SK-N-SH (cell line): ENCODE data around the gene STON2. TPM values are rescaled to one million over a fixed set of nuclear protein-coding genes. Genes with fewer than 3 reads are reported as not detected.

Experiments used
- CTCF ChIA-PET: fragments of 300-600, 350-600 bp; formaldehyde crosslinking; extraction: SDS; loops from one replicate; lab custom pipeline; 2021; lab: Yijun Ruan, JAX
- POLR2A ChIA-PET: fragments of 350-600 bp; sonication (Branson Sonifier 250); formaldehyde crosslinking; extraction: SDS; loops from one replicate; lab custom pipeline; 2020; ENCODE audit warnings: antibody characterized with exemption, inconsistent platforms; lab: Yijun Ruan, JAX
- DNase-seq: peaks from one replicate; pipeline ENCODE4 v3.0.0; 2012
- H2AFZ ChIP-seq: fragments of 200-600 bp; sonication (generic); 2 replicates; pipeline ENCODE4 v1.8.1; 2016; ENCODE audit warnings: antibody characterized with exemption, mild to moderate bottlenecking, low read depth
- H3F3A ChIP-seq: fragments of 200-600 bp; sonication (generic); replicated peaks from 2 replicates; pipeline ENCODE3; 2016; ENCODE audit warnings: antibody characterized with exemption, mild to moderate bottlenecking; ENCODE audit not compliant: insufficient read depth
- H3K27ac ChIP-seq, 2 experiments: fragments of 200-500 bp in 1 of 2; fragments of 200-600 bp in 1 of 2; sonication (Bioruptor generic) in 1 of 2; sonication (generic), shearing (Covaris generic) in 1 of 2; 2 replicates each; pipeline versions ENCODE4 v1.5.1 to v1.6.1; 2014 to 2016; ENCODE audit warnings: low read depth in 2 of 2, inconsistent platforms in 1 of 2, low read length in 1 of 2, mild to moderate bottlenecking in 1 of 2, mixed read lengths in 1 of 2
- H3K27me3 ChIP-seq: fragments of 200-600 bp; sonication (generic), shearing (Covaris generic); 2 replicates; pipeline ENCODE4 v1.6.1; 2016; ENCODE audit warnings: mixed run types; ENCODE audit not compliant: insufficient read depth
- H3K36me3 ChIP-seq, 2 experiments: fragments of 200-500 bp in 1 of 2; fragments of 200-600 bp in 1 of 2; sonication (Bioruptor generic) in 1 of 2; sonication (generic) in 1 of 2; replicated peaks in 1 of 2; 2 replicates each; pipeline versions ENCODE3 to v1.5.1; 2014 to 2016; ENCODE audit warnings: low read length in 1 of 2, mild to moderate bottlenecking in 1 of 2; ENCODE audit not compliant: insufficient read depth in 2 of 2, control insufficient read depth in 1 of 2
- H3K4me1 ChIP-seq, 2 experiments: fragments of 200-500 bp in 1 of 2; fragments of 200-600 bp in 1 of 2; sonication (Bioruptor generic) in 1 of 2; sonication (generic), shearing (Covaris generic) in 1 of 2; 2 replicates each; pipeline versions ENCODE4 v1.5.1 to v1.6.1; 2014 to 2016; ENCODE audit warnings: low read depth in 1 of 2, low read length in 1 of 2, mixed run types in 1 of 2; ENCODE audit not compliant: insufficient read depth in 2 of 2, control insufficient read depth in 1 of 2
- H3K4me2 ChIP-seq: fragments of 200-600 bp; sonication (generic), shearing (Covaris generic); 2 replicates; pipeline ENCODE4 v1.6.1; 2017; ENCODE audit warnings: mixed run types
- H3K4me3 ChIP-seq, 2 experiments: fragments of 200-500 bp in 1 of 2; fragments of 200-600 bp in 1 of 2; sonication (Bioruptor generic) in 1 of 2; sonication (generic), shearing (Covaris generic) in 1 of 2; 2 replicates each; pipeline versions ENCODE4 v1.5.1 to v1.8.1; 2014 to 2016; ENCODE audit warnings: low read depth in 2 of 2, inconsistent platforms in 1 of 2, low read length in 1 of 2, mild to moderate bottlenecking in 1 of 2, mixed read lengths in 1 of 2, moderate library complexity in 1 of 2
- H3K79me2 ChIP-seq: fragments of 200-600 bp; sonication (generic); 2 replicates; pipeline ENCODE4 v1.8.1; 2017; ENCODE audit warnings: mild to moderate bottlenecking; ENCODE audit not compliant: insufficient read depth
- H3K9ac ChIP-seq: fragments of 200-600 bp; sonication (generic); 2 replicates; pipeline ENCODE4 v1.6.1; 2017; ENCODE audit warnings: mixed run types
- H3K9me2 ChIP-seq: fragments of 200-600 bp; sonication (generic); 2 replicates; pipeline ENCODE4 v1.6.1; 2017; ENCODE audit warnings: mixed run types
- H3K9me3 ChIP-seq: fragments of 200-600 bp; sonication (generic); 2 replicates; pipeline ENCODE4 v1.6.1; 2017; ENCODE audit warnings: mixed run types, mild to moderate bottlenecking, moderate library complexity
- H4K20me1 ChIP-seq: fragments of 200-600 bp; sonication (generic); 2 replicates; pipeline ENCODE4 v1.6.1; 2017; ENCODE audit warnings: mild to moderate bottlenecking, mixed run types; ENCODE audit not compliant: insufficient read depth
- ELF1 ChIP-seq: IDR thresholded peaks from 2 replicates; pipeline ENCODE4 v1.4.0; 2012
- EZH2phosphoT487 ChIP-seq: fragments of 200-600 bp; sonication (generic); IDR thresholded peaks from 2 replicates; pipeline ENCODE4 v1.6.1; 2017; ENCODE audit warnings: low read depth, mixed run types, mild to moderate bottlenecking, antibody characterized with exemption, moderate library complexity, borderline replicate concordance
- FOXJ3 ChIP-seq: sonication (generic); formaldehyde crosslinking; IDR thresholded peaks from 2 replicates; pipeline ENCODE4 v1.5.1; 2020; ENCODE audit warnings: mild to moderate bottlenecking, missing genetic modification reagents
- FOXM1 ChIP-seq: IDR thresholded peaks from 2 replicates; pipeline ENCODE4 v1.4.0; 2012; ENCODE audit warnings: low read depth, mild to moderate bottlenecking
- NRF1 ChIP-seq: IDR thresholded peaks from 2 replicates; pipeline ENCODE4 v1.6.1; 2012; ENCODE audit warnings: low read depth, mild to moderate bottlenecking, low read length
- POLR2AphosphoS5 ChIP-seq: IDR thresholded peaks from 2 replicates; pipeline ENCODE4 v1.6.1; 2012; ENCODE audit warnings: low read depth, low read length
- SIN3A ChIP-seq: IDR thresholded peaks from 2 replicates; pipeline ENCODE4 v1.6.1; 2012; ENCODE audit warnings: low read depth, mild to moderate bottlenecking, low read length, moderate library complexity, borderline replicate concordance
- SMC3 ChIP-seq: IDR thresholded peaks from 2 replicates; pipeline ENCODE4 v1.6.1; 2012; ENCODE audit warnings: low read depth, low read length, improper control_type of control experiment
- WGBS: methylation state at CpG from one replicate; pipeline ENCODE4 v1.1.6; 2017; ENCODE audit warnings: low lambda C conversion rate; 5-methylcytosine and 5-hydroxymethylcytosine counted together
- polyA plus RNA-seq, 3 experiments: library from polyadenylated mRNA; depleted of rRNA; stranded (reverse); fragments of >200 nt; gene quantifications; 2 replicates each; pipeline ENCODE4 v1.2.3, GENCODE V29; 2012
- TF ChIP-seq, protein P1 (sequence below): fragments of 150-350 bp; IDR thresholded peaks from 2 replicates; pipeline ENCODE4 v1.6.1; 2017; ENCODE audit warnings: antibody characterized with exemption, low read length, low read depth, borderline replicate concordance
- TF ChIP-seq, protein P2 (sequence below): fragments of 150-350 bp; IDR thresholded peaks from 2 replicates; pipeline ENCODE4 v1.6.1; 2016; ENCODE audit warnings: mild to moderate bottlenecking, low read depth, low read length
- TF ChIP-seq, protein P3 (sequence below): IDR thresholded peaks from 2 replicates; pipeline ENCODE4 v1.6.1; 2012; ENCODE audit warnings: mild to moderate bottlenecking, low read depth, low read length, moderate library complexity
- TF ChIP-seq, protein P4 (sequence below): IDR thresholded peaks from 2 replicates; pipeline ENCODE4; 2012

The STON2 gene
- polyA plus RNA-seq, 1 of the 3 experiments (the other 2 are of a cell fraction), result not detected

DNA sequence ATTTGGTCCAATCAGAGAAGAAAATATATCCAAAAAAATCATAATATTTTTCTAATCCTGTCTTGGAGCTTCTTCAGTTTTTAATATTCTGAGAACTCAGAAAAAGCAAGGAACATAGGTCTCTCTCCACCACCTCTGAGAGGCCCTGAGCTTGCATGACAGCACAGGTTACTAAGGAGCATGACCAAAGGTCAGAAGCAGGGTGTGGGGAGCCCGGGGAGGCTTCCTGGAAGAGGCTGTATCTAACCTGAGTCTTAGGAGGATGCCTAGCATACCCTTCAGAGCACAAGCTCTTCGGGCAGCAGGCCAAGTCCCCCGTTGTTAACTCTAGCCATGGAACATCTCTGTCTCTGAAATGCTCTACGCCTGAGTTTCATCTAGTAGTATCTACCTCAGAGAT is 15.7 kb upstream of the STON2 start (continued):
- no peak for TF ChIP-seq SMC3
- TF ChIP-seq, all 33 proteins: peak for 0

DNA sequence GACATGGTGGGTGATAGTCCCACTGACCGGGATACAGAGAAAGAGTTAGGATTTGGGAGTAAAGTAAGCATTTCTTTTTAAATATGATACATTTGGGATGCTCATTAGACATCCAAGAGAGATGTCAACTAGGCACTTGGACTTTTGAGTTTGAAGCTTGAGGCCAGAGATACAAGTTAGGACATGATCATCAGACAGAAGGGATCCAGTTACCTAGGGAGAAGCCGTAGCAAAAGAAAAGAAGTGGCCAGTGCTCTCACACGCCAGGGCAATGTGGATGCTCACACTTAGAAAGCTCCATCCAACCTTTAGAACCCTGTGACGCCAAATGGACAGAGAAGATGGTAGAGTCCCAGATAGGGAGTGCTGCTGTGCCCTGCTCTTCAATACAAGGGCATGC is 14.0 kb upstream of the STON2 start:
- Histone ChIP-seq H3K9me2 (no peaks in the 10 kb centered on the region), H2AFZ (no peak overlapping the region), H3K4me3 (no peak overlapping the region), H3K36me3 (no peaks in the 10 kb centered on the region)
- TF ChIP-seq NRF1 (no peak), FOXM1 (no peak), SIN3A (no peak), EZH2phosphoT487 (no peak), ELF1 (no peak), POLR2AphosphoS5 (no peak), FOXJ3 (CRISPR knock-in tag) (no peak)
- TF ChIP-seq, protein P1, sequence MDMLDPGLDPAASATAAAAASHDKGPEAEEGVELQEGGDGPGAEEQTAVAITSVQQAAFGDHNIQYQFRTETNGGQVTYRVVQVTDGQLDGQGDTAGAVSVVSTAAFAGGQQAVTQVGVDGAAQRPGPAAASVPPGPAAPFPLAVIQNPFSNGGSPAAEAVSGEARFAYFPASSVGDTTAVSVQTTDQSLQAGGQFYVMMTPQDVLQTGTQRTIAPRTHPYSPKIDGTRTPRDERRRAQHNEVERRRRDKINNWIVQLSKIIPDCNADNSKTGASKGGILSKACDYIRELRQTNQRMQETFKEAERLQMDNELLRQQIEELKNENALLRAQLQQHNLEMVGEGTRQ, result no peak
- TF ChIP-seq, protein P2, sequence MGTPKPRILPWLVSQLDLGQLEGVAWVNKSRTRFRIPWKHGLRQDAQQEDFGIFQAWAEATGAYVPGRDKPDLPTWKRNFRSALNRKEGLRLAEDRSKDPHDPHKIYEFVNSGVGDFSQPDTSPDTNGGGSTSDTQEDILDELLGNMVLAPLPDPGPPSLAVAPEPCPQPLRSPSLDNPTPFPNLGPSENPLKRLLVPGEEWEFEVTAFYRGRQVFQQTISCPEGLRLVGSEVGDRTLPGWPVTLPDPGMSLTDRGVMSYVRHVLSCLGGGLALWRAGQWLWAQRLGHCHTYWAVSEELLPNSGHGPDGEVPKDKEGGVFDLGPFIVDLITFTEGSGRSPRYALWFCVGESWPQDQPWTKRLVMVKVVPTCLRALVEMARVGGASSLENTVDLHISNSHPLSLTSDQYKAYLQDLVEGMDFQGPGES, result no peak
- TF ChIP-seq, protein P3, sequence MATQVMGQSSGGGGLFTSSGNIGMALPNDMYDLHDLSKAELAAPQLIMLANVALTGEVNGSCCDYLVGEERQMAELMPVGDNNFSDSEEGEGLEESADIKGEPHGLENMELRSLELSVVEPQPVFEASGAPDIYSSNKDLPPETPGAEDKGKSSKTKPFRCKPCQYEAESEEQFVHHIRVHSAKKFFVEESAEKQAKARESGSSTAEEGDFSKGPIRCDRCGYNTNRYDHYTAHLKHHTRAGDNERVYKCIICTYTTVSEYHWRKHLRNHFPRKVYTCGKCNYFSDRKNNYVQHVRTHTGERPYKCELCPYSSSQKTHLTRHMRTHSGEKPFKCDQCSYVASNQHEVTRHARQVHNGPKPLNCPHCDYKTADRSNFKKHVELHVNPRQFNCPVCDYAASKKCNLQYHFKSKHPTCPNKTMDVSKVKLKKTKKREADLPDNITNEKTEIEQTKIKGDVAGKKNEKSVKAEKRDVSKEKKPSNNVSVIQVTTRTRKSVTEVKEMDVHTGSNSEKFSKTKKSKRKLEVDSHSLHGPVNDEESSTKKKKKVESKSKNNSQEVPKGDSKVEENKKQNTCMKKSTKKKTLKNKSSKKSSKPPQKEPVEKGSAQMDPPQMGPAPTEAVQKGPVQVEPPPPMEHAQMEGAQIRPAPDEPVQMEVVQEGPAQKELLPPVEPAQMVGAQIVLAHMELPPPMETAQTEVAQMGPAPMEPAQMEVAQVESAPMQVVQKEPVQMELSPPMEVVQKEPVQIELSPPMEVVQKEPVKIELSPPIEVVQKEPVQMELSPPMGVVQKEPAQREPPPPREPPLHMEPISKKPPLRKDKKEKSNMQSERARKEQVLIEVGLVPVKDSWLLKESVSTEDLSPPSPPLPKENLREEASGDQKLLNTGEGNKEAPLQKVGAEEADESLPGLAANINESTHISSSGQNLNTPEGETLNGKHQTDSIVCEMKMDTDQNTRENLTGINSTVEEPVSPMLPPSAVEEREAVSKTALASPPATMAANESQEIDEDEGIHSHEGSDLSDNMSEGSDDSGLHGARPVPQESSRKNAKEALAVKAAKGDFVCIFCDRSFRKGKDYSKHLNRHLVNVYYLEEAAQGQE, result no peak
- TF ChIP-seq, protein P4, sequence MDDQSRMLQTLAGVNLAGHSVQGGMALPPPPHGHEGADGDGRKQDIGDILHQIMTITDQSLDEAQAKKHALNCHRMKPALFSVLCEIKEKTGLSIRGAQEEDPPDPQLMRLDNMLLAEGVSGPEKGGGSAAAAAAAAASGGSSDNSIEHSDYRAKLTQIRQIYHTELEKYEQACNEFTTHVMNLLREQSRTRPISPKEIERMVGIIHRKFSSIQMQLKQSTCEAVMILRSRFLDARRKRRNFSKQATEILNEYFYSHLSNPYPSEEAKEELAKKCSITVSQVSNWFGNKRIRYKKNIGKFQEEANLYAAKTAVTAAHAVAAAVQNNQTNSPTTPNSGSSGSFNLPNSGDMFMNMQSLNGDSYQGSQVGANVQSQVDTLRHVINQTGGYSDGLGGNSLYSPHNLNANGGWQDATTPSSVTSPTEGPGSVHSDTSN, result no peak
- TF ChIP-seq, all 33 proteins: peak for 0
- 23% methylated on average over 4 of the region's 4 CpGs for WGBS
- no peaks in the 10 kb centered on the region for H3K79me2 ChIP-seq
- no peak overlapping the region for H3K4me2 ChIP-seq
- ChIA-PET POLR2A (no interaction called here), CTCF (no interaction called here)
- H3K9ac ChIP-seq, result no peak overlapping the region
- H3K27me3 ChIP-seq, result no peaks in the 10 kb centered on the region
- H3K27ac ChIP-seq, result no peak overlapping the region
- no peaks in the 10 kb centered on the region for H3F3A ChIP-seq
- DNase-seq, result no peak
- H3K9me3 ChIP-seq, result no peaks in the 10 kb centered on the region
- no peaks in the 10 kb centered on the region for H3K4me1 ChIP-seq
- H4K20me1 ChIP-seq, result no peaks in the 10 kb centered on the region
